Dedifferentiated amniotic fluid mesenchymal stem cell (primary cell): Measurements from ENCODE around the gene MED7.

ENCODE experiments used
- DNase-seq: peaks from one replicate; pipeline ENCODE4 v3.0.0-alpha.2; 2016; ENCODE audit errors: extremely low spot score

The MED7 gene

DNA sequence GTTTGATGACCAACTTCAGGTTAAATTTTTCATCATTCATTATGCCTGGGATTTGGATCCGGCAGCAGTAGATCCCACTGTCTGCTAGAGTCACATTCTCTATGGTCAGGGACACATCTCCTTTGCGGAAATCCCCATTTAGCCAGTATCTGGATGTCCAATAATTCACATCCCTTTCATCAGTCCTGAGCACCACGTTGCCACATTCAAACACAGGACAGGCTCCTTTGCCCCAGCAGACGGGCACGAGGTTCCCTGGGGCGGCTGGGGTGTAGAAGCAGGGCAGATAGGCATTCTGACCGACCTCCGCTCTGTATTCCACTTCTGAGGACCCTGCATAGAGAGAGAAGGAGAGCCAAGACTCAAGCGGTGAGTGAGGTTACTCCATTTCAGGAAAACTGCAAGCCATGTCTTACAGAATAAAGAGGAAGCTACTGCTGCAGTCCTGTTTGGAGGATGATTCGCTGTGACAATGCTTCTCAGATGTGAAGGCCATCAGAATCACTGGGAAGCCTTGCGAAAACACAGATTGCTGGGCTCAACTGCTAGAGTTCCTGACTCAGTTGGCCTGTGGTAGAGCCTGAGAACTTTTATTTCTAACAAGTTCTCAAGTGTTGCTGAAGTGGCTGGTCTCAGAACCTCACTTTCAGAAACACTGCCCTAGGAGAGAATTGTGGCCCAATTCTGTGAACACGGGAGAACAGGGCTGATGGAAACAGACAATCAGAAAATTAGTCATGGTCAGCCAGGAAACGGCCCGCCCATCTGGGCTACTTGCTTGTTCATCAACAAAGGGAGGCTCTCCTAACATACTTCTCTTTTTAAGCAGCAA lies 35.8 kb downstream of the MED7 start:
- no peak for DNase-seq

GRCh38 chr5:157100140-157100679 lies 42.5 kb downstream of the MED7 start:
- peak; percentile 61 for DNase-seq

DNA sequence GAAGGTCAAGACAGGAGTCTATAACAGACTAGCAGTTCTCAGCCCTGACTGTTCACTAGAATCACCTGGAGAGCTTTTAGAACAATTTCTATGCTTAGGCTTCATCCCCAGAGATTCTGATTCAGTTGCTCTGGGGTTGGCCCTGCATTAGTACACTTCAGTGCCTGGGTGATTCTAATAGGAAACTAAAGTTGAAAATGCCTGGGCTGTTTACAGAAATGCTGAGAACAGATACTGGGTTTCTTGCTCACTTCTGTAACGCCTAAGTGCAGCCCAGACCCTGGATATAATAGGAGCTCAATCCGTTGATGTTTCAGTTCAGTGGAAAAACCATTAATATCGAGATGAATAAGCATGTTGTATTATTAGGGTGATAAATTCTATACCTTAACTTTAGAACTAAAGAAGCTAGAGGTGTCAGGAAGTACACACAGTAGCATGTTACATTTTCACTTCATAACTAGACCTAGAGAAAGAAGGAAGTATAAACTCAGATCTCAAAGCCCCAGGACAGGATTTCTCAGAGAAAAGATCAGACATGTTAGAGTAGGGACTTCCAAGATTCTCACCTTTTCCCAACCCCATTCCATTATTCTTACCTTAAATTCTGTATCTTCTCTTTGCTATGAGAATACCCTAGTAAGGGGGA lies 54.2 kb downstream of the MED7 start:
- no peak for DNase-seq
